Caco-2 (cell line): Measurements from ENCODE around the gene MAF. TPM values are rescaled to one million over a fixed set of nuclear protein-coding genes. Genes with fewer than 3 reads are reported as not detected.

ENCODE experiments used
- BruUV-seq: library from RNA; stranded (reverse); fragments of 400-500 nt; replicated peaks from 2 replicates; lab custom pipeline; 2021; lab: Mats Ljungman, UMichigan
- CTCF ChIA-PET: fragments of 300-600 bp; sonication (Branson Sonifier 250); formaldehyde crosslinking; loops from one replicate; lab custom pipeline; 2022; ENCODE audit warnings: antibody characterized with exemption; lab: Charles Lee
- POLR2A ChIA-PET: fragments of 300-600 bp; sonication (Branson Sonifier 250); formaldehyde crosslinking; loops from one replicate; lab custom pipeline; 2022; ENCODE audit warnings: antibody characterized with exemption; lab: Charles Lee
- DNase-seq, 2 experiments: peaks; one replicate each; pipeline versions ENCODE4 v3.0.0 to v3.0.0-alpha.2; 2020 to 2022
- H3K27me3 ChIP-seq: replicated peaks from 2 replicates; pipeline ENCODE4 v1.6.0; 2011; ENCODE audit warnings: low read length; ENCODE audit not compliant: control insufficient read depth, insufficient read depth
- H3K36me3 ChIP-seq: 2 replicates; pipeline ENCODE4 v1.5.1; 2011; ENCODE audit warnings: low read length; ENCODE audit not compliant: control insufficient read depth, insufficient read depth
- H3K4me1 ChIP-seq: fragments of 250-450 bp; sonication (Bioruptor Pico); 2 replicates; pipeline ENCODE4 v1.5.1; 2020; ENCODE audit warnings: mild to moderate bottlenecking
- H3K4me3 ChIP-seq: 2 replicates; pipeline ENCODE4 v1.5.1; 2011; ENCODE audit warnings: low read depth, mild to moderate bottlenecking, control low read depth, low read length
- H3K9me3 ChIP-seq: fragments of 250-450 bp; sonication (Bioruptor Pico); 2 replicates; pipeline ENCODE4 v1.5.1; 2020; ENCODE audit warnings: mild to moderate bottlenecking, moderate library complexity
- H3K27ac Mint-ChIP-seq: one replicate; pipeline ENCODE4 v1.8.0; 2022; ENCODE audit warnings: mixed read lengths; ENCODE audit not compliant: unreplicated experiment
- H3K27me3 Mint-ChIP-seq: one replicate; pipeline ENCODE4 v1.8.0; 2022; ENCODE audit warnings: mixed read lengths; ENCODE audit not compliant: insufficient read depth, unreplicated experiment
- H3K36me3 Mint-ChIP-seq: one replicate; pipeline ENCODE4 v1.8.0; 2022; ENCODE audit warnings: mild to moderate bottlenecking, mixed read lengths; ENCODE audit not compliant: insufficient read depth, unreplicated experiment
- H3K4me1 Mint-ChIP-seq: one replicate; pipeline ENCODE4 v1.8.0; 2022; ENCODE audit warnings: low read depth, mixed read lengths; ENCODE audit not compliant: unreplicated experiment
- H3K4me3 Mint-ChIP-seq: one replicate; pipeline ENCODE4 v1.8.0; 2022; ENCODE audit warnings: mild to moderate bottlenecking, moderate library complexity, mixed read lengths; ENCODE audit not compliant: unreplicated experiment
- H3K9me3 Mint-ChIP-seq: one replicate; pipeline ENCODE4 v1.8.0; 2022; ENCODE audit warnings: mixed read lengths; ENCODE audit not compliant: unreplicated experiment
- intact Hi-C: fragments of 100-400 bp; cut with micrococcal nuclease; formaldehyde crosslinking; loops from one replicate; pipeline ENCODE4 v1.10.0; 2022; ENCODE audit not compliant: unreplicated experiment
- total RNA-seq: library from RNA; stranded (reverse); gene quantifications from 2 replicates; pipeline ENCODE4 v1.2.3, GENCODE V29; 2022
- TF ChIP-seq, protein P1 (sequence below), 2 experiments: fragments of 200-600 bp in 1 of 2; IDR thresholded peaks; 1 replicate in 1 of 2; 2 replicates in 1 of 2; pipeline versions ENCODE4 v1.5.1 to v1.8.0; 2011 to 2022; ENCODE audit warnings: antibody characterized with exemption in 1 of 2, control low read depth in 1 of 2, inconsistent platforms in 1 of 2, low read depth in 1 of 2, low read length in 1 of 2, mild to moderate bottlenecking in 1 of 2, moderate library complexity in 1 of 2; ENCODE audit not compliant: insufficient read depth in 1 of 2, severe bottlenecking in 1 of 2, unreplicated experiment in 1 of 2

The MAF gene
- total RNA-seq, 1 experiment from 2014 or later: 3.6 TPM

DNA sequence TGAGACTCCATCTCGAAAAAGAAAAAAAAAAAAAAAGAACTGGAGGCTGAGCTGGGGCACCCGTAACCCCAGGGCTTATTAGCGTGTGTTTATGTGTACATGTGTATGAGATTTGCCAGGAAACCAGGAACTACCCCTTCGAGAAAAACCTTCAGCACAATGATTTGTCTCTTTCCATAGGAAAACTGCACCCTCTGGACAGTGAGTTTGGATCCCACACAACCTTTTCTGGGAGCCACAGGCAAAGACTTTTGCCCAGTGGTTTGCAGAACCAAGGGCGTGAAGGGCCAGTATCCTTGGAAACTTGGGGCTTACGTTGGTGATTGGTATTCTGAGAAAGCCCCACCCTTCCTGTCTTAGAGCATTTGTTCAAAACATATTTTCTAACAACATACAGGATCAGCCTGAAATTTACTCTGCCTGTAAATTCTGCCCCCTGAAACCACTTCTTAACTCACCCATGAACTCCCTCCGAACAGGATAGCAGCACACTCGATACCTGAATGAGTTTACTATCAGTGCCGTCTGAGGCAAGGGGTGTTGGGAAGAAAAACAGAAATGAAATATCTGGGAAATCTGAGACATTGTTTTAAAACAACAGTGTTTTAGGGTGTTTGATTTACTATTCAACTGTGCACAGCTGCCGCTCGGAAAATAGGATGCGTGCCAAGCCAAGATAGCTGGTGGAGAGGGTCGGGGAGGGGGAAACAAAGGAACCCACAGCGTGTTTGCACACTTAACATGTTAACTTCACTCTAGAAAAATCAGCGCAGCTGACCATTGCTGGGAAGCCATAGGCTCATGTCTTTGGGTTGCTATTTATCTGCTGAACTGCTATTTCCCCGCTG lies 40.2 kb upstream of the MAF start:
- ChIA-PET CTCF (no interaction called here), POLR2A (no interaction called here)
- no peaks in the 10 kb centered on the region for H3K9me3 ChIP-seq
- no peak overlapping the region for H3K4me3 ChIP-seq
- no peaks in the 10 kb centered on the region for H3K9me3 Mint-ChIP-seq
- no peak for DNase-seq
- TF ChIP-seq, protein P1, sequence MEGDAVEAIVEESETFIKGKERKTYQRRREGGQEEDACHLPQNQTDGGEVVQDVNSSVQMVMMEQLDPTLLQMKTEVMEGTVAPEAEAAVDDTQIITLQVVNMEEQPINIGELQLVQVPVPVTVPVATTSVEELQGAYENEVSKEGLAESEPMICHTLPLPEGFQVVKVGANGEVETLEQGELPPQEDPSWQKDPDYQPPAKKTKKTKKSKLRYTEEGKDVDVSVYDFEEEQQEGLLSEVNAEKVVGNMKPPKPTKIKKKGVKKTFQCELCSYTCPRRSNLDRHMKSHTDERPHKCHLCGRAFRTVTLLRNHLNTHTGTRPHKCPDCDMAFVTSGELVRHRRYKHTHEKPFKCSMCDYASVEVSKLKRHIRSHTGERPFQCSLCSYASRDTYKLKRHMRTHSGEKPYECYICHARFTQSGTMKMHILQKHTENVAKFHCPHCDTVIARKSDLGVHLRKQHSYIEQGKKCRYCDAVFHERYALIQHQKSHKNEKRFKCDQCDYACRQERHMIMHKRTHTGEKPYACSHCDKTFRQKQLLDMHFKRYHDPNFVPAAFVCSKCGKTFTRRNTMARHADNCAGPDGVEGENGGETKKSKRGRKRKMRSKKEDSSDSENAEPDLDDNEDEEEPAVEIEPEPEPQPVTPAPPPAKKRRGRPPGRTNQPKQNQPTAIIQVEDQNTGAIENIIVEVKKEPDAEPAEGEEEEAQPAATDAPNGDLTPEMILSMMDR (IDR thresholded peaks at IDR 0.05; ENCODE audit: insufficient read depth in 1 of 2, low read depth in 1 of 2, low read length in 1 of 2, severe bottlenecking in 1 of 2, unreplicated experiment in 1 of 2): no peak
- intact Hi-C loops: no loop called here
- no peaks in the 10 kb centered on the region; the same call in 1 of the 2 replicates for H3K27me3 ChIP-seq
- H3K4me1 Mint-ChIP-seq: no peaks in the 10 kb centered on the region
- no TSS peak for BruUV-seq
- H3K27ac Mint-ChIP-seq: no peak overlapping the region
- no peaks in the 10 kb centered on the region for H3K36me3 Mint-ChIP-seq
- no peaks in the 10 kb centered on the region for H3K36me3 ChIP-seq
- no peak overlapping the region for H3K4me3 Mint-ChIP-seq
- H3K27me3 Mint-ChIP-seq: no peaks in the 10 kb centered on the region
- peaks cover 6% of the 10 kb centered on the region; the same call in 1 of the 2 replicates for H3K4me1 ChIP-seq

DNA sequence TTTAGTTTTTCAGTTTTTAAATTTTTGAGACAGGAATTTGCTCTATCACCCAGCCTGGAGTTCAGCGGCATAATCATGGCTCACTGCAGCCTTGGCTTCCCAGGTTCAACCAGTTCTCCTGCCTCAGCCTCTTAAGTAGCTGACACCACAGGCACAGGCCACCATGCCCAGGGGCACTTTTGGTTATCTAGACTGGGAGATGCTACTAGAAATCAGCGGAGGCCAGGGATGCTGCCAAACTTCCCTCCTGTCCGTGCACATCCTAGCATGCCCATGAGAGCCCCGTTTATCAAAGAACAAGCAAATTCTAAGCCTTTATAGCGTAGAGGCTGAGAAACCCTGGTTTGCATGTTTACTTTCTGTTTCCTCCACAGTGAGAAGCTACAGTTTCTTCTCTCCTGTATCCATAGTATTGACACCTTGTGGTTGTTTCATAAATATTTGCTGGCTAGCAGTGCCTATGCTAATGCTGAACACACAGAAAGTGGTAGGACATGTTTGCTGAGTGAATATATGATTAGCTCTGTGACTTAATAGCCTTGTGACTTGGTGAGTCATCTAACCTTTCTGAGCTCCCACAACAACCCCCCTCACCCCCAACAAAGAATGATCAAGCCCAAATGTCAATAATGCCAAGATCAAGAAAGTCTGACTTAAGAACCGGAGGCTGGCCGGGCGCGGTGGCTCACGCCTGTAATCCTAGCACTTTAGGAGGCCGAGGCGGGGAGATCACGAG lies 39.2 kb upstream of the MAF start:
- intact Hi-C loops: no loop called here
- DNase-seq: no peak
- Mint-ChIP-seq H3K9me3 (no peaks in the 10 kb centered on the region), H3K27me3 (no peaks in the 10 kb centered on the region), H3K4me1 (no peaks in the 10 kb centered on the region), H3K4me3 (no peak overlapping the region), H3K36me3 (no peaks in the 10 kb centered on the region), H3K27ac (no peak overlapping the region)
- H3K4me3 ChIP-seq: no peak overlapping the region
- H3K4me1 ChIP-seq: peaks cover 6% of the 10 kb centered on the region; the same call in 1 of the 2 replicates
- no peaks in the 10 kb centered on the region for H3K36me3 ChIP-seq
- ChIA-PET POLR2A (no interaction called here), CTCF (no interaction called here)
- TF ChIP-seq, protein P1 (IDR thresholded peaks at IDR 0.05; ENCODE audit: insufficient read depth in 1 of 2, low read depth in 1 of 2, low read length in 1 of 2, severe bottlenecking in 1 of 2, unreplicated experiment in 1 of 2): no peak
- BruUV-seq: no TSS peak
- H3K9me3 ChIP-seq: no peaks in the 10 kb centered on the region
- no peaks in the 10 kb centered on the region; the same call in 1 of the 2 replicates for H3K27me3 ChIP-seq

DNA sequence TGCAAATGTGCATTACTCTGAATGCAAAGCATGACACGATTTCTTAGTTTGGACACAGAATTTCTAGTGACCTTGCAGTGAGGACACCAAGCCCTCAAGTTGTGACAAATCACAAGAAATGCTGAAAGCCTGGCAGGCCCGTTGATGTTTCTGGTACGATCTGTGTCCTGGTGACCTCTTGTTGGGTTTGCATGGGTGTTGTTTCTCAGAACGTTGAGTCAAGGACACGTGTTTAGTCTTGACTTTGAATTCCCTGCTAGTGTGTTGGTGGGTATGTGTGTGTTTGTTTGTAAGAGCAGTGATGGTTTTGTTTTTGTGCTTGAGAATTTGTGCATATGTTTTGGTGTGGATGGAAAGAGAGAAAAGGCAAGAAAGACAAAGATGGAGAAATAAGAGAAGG lies 37.8 kb upstream of the MAF start:
- H3K9me3 Mint-ChIP-seq: no peaks in the 10 kb centered on the region
- H3K9me3 ChIP-seq: no peaks in the 10 kb centered on the region
- POLR2A ChIA-PET: no interaction called here

More for the DNA sequence above, 37.8 kb upstream of the MAF start:
- intact Hi-C loops: no loop called here
- peaks cover 6% of the 10 kb centered on the region; the same call in 1 of the 2 replicates for H3K4me1 ChIP-seq
- TF ChIP-seq, protein P1 (IDR thresholded peaks at IDR 0.05; ENCODE audit: insufficient read depth in 1 of 2, low read depth in 1 of 2, low read length in 1 of 2, severe bottlenecking in 1 of 2, unreplicated experiment in 1 of 2): no peak
- H3K4me3 ChIP-seq: no peak overlapping the region
- H3K4me1 Mint-ChIP-seq: no peaks in the 10 kb centered on the region
- no peak overlapping the region for H3K4me3 Mint-ChIP-seq
- CTCF ChIA-PET: no interaction called here
- H3K36me3 ChIP-seq: no peaks in the 10 kb centered on the region
- H3K36me3 Mint-ChIP-seq: no peaks in the 10 kb centered on the region
- no peak overlapping the region for H3K27ac Mint-ChIP-seq
- no peak for DNase-seq
- no peaks in the 10 kb centered on the region for H3K27me3 ChIP-seq
- H3K27me3 Mint-ChIP-seq: no peaks in the 10 kb centered on the region
- BruUV-seq: no TSS peak
